Endothelial cell of umbilical vein (primary cell): Measurements from ENCODE around the gene SSC5D.

Experiments
- EZH2 ChIP-seq: IDR thresholded peaks from 2 replicates; pipeline ENCODE4 v1.6.1; 2012; ENCODE audit warnings: borderline replicate concordance, low read depth, mild to moderate bottlenecking, moderate library complexity, low read length, inconsistent platforms; ENCODE audit not compliant: severe bottlenecking
- MAX ChIP-seq: IDR thresholded peaks from 2 replicates; pipeline ENCODE4 v1.6.1; 2011; ENCODE audit not compliant: insufficient read depth, insufficient read length
- MYC ChIP-seq: IDR thresholded peaks from one replicate; pipeline ENCODE4 v1.6.1; 2011; ENCODE audit warnings: mild to moderate bottlenecking, low read depth, low read length
- POLR2A ChIP-seq: IDR thresholded peaks from 2 replicates; pipeline ENCODE4 v1.6.1; 2012; ENCODE audit warnings: low read depth, mild to moderate bottlenecking, control low read depth, low read length
- POLR2AphosphoS5 ChIP-seq: IDR thresholded peaks from 2 replicates; pipeline ENCODE4 v1.6.1; 2012; ENCODE audit warnings: low read depth, mild to moderate bottlenecking, control low read depth, low read length, moderate library complexity; ENCODE audit not compliant: insufficient read depth
- TF ChIP-seq, protein P1 (sequence below), 2 donors: IDR thresholded peaks; 1 replicate in 1 of 2; 2 replicates in 1 of 2; pipeline ENCODE4 v1.5.1; 2011; ENCODE audit warnings: low read length in 2 of 2, mild to moderate bottlenecking in 2 of 2, moderate library complexity in 2 of 2, control low read depth in 1 of 2, inconsistent platforms in 1 of 2, low read depth in 1 of 2; ENCODE audit not compliant: insufficient read depth in 1 of 2; ENCODE audit errors: extremely low read depth in 1 of 2

DNA sequence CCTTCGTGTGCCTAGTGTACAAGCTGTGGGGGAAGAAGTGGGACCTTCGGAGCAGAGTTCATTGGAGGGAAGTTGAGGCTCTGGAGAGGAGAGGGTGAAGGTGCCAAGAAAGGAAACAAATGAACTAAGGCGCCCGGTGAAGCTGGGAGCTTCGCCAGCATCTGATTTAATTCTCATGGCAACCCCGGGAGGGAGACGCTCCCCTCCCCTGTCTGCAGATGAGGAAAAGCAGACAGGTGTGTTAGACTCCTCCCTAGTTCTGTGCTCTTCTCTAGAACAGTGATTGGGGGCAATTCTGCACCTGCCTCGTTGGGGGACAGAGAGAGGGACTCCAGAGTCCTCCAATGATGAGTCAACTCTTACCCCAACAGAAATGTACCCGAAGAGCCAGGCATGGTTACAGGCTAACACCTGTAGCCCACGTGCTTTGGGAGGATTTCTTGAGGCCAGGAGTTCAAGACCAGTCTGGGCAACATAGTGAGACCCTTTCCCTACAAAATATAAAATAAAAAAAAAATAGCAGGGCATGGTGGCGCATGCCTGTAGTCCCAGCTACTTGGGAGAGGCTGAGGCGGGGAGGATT, 4.2 kb downstream of the SSC5D start:
- TF ChIP-seq POLR2AphosphoS5 (no peak), EZH2 (no peak), MAX (no peak), POLR2A (no peak), MYC (no peak)
- TF ChIP-seq, protein P1, sequence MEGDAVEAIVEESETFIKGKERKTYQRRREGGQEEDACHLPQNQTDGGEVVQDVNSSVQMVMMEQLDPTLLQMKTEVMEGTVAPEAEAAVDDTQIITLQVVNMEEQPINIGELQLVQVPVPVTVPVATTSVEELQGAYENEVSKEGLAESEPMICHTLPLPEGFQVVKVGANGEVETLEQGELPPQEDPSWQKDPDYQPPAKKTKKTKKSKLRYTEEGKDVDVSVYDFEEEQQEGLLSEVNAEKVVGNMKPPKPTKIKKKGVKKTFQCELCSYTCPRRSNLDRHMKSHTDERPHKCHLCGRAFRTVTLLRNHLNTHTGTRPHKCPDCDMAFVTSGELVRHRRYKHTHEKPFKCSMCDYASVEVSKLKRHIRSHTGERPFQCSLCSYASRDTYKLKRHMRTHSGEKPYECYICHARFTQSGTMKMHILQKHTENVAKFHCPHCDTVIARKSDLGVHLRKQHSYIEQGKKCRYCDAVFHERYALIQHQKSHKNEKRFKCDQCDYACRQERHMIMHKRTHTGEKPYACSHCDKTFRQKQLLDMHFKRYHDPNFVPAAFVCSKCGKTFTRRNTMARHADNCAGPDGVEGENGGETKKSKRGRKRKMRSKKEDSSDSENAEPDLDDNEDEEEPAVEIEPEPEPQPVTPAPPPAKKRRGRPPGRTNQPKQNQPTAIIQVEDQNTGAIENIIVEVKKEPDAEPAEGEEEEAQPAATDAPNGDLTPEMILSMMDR (IDR thresholded peaks at IDR 0.05; ENCODE audit: extremely low read depth in 1 of 2, insufficient read depth in 1 of 2, low read depth in 1 of 2, low read length in 2 of 2) = no peak
